AG10803 (cell line): ENCODE results near the gene MTA1.

ENCODE experiments used
- DNase-seq: peaks from one replicate; pipeline ENCODE4 v3.0.0; 2010; ENCODE audit warnings: low read depth
- H3K4me3 ChIP-seq: 2 replicates; pipeline ENCODE4 v1.5.1; 2011; ENCODE audit warnings: mild to moderate bottlenecking, low read length, control low read depth
- TF ChIP-seq, protein P1 (sequence below): conservative IDR thresholded peaks from 2 replicates; pipeline ENCODE4 v1.5.1; 2011; ENCODE audit warnings: mild to moderate bottlenecking, low read length, control low read depth, inconsistent platforms

The MTA1 gene

DNA sequence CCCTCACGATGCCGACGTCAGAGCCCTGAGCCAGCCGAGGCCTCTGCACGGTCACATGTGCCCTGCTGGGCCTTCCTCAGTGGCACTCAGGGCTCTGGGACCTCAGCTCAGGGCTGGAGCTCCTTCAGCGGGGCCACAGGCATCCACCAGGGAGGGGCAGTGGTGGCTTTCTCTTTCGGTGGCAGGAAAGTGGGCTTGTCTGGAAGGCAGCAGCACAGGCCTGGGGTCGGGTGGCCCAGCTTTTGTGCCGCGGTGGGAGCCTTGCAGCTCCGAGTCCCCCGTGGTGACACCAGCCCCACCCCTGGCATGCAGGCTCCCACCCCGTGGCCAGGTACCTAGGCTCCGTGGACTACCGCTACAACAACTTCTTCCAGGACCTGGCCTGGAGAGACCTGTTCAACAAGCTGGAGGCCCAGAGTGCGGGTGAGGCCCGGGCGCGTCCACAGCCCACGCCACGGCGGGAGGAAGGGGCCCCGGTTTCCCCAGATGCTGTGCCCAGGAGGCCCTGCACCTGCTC lies 35.5 kb upstream of the MTA1 start:
- H3K4me3 ChIP-seq = no peak overlapping the region
- TF ChIP-seq, protein P1, sequence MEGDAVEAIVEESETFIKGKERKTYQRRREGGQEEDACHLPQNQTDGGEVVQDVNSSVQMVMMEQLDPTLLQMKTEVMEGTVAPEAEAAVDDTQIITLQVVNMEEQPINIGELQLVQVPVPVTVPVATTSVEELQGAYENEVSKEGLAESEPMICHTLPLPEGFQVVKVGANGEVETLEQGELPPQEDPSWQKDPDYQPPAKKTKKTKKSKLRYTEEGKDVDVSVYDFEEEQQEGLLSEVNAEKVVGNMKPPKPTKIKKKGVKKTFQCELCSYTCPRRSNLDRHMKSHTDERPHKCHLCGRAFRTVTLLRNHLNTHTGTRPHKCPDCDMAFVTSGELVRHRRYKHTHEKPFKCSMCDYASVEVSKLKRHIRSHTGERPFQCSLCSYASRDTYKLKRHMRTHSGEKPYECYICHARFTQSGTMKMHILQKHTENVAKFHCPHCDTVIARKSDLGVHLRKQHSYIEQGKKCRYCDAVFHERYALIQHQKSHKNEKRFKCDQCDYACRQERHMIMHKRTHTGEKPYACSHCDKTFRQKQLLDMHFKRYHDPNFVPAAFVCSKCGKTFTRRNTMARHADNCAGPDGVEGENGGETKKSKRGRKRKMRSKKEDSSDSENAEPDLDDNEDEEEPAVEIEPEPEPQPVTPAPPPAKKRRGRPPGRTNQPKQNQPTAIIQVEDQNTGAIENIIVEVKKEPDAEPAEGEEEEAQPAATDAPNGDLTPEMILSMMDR = no peak
- DNase-seq = no peak

DNA sequence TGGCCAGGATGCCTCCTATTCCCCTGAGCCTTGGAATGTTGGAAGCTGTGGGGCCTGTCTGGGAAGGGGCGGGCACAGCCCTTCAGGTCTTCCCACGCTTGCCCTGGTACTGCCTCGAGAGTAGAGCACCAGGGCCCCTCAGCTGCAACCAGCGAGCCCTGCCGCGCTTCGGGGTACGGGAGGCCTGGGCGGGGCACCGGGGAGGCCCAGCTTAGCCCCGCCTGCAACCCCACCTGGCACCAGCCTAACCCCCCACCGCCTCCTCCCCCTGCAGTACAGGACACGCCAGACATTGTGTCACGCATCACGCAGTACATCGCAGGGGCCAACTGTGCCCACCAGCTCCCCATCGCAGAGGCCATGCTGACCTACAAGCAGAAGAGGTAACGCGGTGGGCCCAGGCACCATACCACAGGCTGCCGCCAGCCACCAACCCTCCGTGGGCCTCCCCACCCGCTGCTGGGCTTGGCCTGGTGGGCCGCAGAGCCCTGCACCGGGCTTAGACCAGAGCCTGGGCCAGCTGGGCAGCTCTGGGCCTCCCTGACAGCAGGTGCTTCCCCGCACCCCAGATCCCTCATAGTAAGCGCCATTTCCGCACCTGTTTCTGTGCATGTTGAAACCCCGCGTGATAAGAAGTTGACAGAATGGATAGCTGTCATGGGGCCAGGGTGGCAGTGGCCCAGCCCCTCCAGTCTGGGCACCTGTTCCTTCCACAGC lies 34.9 kb upstream of the MTA1 start:
- TF ChIP-seq, protein P1 = no peak
- no peak overlapping the region for H3K4me3 ChIP-seq
- DNase-seq = no peak

DNA sequence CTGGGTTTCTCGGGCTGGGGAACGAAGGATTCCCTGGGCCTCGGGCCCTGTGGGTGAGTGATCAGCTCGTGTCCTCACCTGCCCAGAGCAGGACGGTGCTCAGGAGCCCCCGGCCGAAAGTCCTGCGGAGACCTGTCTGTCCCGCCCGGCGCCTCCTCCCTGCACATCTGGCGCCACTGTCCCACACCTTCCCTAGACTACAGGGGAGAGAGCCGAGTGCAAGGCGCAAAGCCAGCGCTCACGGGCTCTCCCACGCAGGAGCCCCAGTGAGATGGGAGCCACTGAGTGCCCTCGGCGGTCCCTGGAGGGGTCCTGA lies 34.3 kb upstream of the MTA1 start:
- TF ChIP-seq, protein P1 = no peak
- no peak for DNase-seq
- no peak overlapping the region for H3K4me3 ChIP-seq

DNA sequence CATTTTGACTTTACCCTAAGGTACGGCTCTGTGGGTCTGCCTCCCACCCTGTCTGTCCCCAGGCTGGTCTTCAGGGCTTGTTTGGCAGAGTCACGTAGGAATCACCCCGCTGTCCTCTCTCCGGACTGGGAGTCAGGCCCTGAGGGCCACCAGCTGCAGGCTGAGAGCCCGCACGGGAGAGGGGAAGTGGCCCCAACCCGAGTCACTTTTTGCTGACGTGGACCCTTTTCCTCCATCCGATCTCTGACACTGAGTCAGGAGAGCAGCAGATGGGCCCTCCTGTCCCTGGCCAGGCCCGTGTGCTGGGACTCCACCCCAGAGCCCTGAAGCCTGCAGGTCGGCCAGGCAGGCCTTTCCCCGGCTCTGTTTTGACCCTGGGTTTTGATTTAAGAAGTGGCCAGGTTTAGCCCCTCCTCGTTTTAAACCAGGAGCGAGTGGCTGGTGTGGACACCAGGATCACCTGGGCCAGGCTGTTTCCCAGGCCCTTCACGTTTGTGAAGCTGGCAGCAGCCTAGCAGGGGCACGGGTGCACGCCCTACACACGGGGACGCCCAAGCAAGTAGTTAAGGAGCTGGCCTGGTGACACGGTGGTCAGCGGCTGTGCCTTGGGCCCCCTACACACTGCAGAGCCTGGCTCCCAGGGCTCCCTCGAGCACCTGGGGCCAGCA lies 33.8 kb upstream of the MTA1 start:
- H3K4me3 ChIP-seq = no peak overlapping the region
- DNase-seq = no peak
- TF ChIP-seq, protein P1 = no peak

DNA sequence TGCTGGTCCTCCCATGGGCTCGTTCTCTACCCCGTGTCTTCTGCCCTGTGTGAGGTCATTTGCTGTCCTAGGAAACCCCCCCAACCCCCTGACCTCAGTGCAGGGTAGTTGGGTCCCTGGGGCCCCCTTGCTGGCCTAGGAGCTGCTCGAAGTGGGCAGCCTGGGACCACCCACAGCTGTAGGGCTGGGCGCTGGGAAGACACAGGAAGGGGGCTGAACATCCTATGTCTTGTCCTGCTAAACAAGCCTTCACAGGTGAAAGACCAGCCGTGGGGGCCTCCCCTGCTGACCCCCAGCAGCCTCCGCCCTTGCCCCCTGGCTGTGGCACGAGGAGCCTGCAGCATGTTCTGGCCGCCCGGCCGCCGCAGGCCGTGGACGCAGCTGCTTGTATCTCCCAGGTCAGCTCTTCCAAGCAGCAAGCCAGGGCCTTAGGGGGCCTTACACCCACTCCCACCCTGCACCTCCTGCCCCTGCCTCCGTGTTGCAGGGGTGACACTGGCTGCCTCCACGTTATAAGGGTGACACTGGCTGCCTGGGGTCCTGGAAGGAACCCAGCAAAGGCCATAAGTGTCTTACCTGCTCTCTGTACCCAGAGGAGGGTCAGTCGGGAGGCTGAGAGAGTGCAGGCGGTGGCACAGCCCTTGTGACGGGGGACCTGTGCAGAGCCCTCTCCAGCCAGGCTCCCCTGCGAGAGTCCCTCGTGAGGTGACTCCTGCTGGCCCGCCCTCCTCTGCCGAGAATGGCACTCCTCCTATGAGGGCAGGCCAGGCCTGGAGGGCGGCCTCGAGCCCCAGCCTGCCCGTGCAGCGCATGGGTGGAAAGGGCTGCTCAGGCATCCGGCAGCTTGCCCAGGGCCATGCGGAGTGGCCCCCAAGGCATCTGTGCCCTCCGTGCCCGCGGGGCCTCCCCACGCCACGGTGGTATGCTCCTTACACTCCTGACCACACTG lies 32.8 kb upstream of the MTA1 start:
- no peak overlapping the region for H3K4me3 ChIP-seq
- no peak for DNase-seq
- TF ChIP-seq, protein P1 = no peak

DNA sequence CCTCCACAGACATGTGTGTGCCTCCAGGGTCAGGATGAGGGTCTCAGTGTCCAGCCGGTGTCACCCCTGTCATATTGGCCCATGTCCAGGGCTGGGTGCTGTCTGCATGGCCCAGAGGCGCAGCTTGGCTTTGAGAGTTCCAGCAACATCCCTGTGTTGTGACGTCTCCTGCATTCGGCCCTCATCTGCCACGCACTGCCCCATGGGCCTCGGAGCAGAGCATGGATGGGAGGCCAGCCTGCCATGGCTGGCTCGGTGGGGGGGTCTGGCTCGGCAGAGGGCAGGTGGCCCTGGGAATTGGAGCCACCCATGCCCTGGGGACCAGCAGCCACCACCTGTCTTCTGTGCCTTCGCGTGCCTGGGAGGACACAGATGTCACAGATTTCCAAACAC lies 32.1 kb upstream of the MTA1 start:
- H3K4me3 ChIP-seq = no peak overlapping the region
- TF ChIP-seq, protein P1 = no peak
- DNase-seq = no peak
